Superior temporal gyrus (tissue), 1 donor: Measurements from ENCODE around the gene C1QC.

Experiments used
- DNase-seq: peaks from one replicate; pipeline ENCODE4 v3.0.0-alpha.2; 2016; ENCODE audit errors: extremely low spot score

Gene C1QC

DNA sequence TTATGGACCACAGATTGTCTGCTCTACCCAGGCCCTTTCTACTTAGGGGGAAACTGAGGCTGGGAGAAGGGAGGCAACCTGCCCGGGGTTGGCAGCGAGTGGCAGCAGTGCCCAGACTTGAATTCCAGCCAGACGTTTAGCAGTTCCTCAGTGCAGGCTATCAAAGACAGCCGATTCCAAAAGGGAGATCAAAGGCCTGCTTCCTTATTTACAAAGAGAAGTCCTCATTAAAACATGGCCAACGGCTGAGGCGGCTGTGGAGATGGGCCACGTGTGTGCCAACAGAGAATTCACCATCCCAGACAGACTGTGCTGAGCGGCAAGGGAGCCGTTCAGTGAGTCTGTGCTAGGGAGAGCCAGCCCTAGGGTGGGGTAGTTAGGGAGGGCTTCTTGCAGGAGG, 37.3 kb downstream of the C1QC start:
- DNase-seq = no peak

DNA sequence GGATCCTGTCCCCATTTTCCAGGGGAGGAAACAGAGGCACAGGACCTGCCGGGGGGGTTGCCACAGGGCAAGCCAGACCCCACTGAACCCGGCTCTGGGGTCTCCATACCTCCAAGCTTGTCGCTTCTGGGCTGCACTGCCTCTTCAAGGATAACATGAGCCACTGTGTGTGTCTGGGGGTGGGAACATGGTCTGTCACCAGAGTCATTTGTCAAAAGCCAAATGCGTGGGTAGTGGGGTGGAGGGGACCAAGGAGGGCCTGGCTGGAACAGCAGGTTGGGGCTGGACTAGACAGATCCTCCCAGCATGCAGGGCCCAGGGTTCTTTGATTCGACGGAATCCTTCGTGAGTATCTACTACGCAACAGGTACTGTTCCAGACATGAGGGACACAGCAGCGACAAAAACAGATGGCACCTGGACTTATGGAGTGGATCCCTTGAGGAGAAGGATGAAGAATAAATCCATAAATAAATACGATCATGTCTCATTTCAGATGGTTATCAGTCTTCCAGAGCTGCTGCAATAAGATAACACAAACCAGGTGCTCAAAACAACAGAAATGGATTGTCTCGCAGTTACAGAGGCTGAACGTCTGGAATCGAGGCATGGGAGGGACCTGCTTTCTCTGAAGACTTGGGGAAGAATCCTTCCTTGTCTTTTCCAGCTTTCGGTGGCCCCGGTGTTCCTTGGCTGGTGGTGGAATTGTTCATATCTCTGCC, 38.3 kb downstream of the C1QC start:
- DNase-seq = no peak

DNA sequence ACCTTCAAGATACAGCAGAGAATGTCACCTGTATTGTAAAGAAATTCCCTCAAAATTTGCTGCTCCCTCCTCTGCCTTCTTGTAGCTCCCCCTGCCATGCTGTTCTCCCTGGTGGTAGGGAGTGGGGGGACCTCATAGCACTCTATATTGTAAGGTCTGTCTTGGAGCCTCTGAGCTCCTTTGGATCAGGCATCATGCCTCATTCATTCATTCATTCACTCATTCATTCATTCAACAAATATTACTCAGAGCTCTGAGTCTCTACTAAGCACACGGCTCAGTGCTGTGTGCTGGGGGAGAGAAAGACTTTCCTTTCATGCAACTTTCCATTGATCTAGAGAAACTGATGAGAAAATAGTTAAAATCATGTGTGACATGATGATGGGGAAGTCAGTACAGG, 40.1 kb downstream of the C1QC start:
- no peak for DNase-seq

DNA sequence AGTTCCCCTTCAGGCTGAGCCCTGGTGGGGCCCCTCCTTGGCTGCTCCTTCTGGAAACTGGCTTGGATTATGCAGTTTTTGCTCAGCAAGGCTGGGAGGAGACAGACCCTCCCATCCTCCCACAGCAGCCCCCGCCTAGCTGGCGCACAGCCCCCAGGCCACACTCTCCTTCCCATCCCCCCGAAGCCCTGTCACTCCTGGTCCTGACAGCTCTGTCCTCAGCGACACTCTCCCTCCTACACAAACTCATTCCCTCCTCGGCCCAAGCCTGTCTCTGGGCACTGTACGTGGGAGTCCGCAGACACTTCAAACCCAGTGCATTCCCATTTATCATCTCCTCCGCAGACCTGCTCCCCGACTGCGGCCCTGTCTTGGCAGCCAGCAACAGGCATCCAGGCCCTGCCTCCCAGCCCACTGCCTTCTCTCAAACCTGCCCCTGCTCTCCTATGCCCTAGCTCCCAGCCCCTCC, 42.2 kb downstream of the C1QC start:
- no peak for DNase-seq

DNA sequence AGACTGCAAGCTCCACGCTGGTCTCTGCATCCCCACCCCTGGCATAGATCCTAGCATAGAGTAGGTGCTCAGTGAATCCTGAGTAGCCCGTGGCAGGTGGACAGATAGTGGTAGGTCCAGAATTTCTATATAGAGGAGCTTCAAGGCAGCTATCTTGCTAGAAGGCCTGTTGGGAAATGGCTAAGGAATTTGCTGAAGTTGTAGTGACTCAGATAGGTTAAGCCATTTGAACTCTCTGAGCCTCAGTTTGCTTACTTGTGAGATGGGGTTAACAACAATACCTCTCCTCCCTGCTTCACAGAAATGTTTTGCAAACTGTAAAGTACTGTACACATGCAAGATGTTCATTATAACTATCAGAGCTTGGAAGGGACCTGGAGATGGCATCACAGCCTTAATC, 43.8 kb downstream of the C1QC start:
- DNase-seq = no peak

DNA sequence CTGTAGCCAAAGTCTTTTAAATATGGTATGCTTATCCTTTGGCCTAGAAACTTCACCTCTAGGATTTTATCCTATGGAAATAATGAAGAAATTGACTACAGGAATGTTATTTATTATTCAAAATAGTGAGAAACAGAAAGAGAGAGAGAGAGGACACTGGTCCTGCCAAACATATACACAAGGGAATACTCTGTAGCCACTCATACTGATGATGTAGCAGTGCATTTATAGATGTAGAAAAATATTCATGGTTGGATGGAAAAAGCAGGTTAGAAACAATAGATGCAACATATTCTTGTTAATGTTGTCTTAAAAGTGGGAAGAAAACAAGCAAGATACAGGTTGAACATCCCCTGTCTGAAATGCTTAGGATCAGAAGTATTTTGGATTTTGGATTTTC, 45.0 kb downstream of the C1QC start:
- no peak for DNase-seq

DNA sequence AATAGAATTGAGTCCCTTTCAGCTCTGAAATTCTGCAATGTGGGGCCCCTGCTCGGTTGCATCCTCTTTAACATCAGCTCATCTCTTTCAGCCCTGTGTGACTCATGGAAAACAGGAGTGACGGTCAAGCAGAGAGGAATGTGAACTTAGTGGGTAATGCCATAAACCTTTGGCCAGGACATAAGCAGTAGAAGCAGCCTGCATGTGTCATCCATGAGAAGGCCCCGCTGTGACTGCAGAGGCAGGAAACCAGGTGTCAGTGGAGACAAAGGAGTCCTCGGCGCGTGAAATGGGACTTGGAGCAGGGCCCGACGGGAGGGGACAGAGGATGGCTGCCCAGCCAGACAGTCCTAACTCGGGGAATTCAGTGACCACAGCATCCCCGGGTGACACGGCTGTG, 46.1 kb downstream of the C1QC start:
- DNase-seq = no peak

DNA sequence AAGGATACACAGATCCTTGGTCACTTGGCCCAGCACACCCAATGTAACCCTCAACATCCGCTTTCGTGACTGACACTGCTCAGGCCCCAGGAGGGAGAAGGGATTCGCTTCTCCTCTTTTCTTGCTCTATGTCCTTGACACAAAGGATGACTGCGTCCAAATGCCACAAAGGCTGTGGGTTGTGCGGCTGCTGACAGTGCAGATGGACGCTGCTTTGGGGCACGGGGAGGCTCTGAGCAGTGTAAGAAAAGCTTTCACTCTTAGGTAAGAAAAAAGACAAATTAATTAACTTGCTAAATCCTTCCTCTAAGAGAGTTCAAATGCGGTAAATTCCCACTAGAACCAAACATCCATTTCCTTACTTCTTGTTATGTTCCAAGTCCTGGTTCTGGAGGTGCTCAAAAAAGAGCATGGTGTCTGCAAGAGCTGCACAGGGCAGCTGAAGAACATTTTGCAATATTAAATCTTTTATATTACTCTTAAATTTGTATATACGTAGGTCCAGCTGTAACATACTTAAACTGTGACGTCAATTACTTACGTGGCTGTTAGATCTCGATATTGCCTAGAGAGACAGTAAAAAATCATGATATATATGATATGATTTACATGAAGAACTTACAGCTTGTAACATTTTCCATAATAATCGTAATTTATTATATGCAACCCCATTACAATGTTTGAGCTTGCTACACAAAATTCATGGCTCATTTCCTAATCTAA, 47.8 kb downstream of the C1QC start:
- DNase-seq = no peak

DNA sequence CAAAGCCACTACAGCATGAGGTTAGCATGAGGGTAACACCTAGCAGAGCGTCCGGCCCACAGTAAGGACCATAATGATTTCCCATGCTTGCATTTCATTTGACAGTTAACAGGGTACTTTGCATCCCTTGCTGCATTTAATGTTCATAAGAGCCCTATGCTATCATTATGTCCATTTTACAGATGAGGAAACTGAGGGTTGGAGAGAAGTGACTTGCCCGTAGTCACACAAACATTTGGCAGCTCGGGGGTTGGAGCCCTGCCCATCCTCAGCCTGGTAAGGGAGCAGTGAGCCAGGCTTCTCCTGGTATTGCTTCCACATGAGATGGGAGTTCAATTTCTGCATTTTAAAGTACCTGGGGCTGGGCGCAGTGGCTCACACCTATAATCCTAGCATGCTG, 50.7 kb downstream of the C1QC start:
- DNase-seq = no peak

DNA sequence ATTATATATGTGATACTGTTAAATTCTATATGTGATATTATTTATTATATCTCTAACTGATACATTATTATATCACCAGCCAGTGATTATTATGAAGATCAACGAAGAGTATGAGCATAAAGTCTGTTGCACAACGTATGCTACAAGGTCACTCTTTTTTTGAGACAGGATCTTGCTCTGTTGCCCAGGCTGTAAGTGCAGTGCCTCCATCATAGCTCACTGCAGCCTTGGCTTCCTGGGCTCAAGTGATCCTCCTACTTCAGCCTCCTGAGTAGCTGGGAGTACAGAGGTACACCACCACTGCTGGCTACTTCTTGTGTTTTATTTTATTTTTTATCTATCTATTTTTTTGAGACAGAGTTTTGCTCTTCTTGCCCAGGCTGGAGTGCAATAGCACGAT, 53.2 kb downstream of the C1QC start:
- DNase-seq = no peak
